ENCODE results near the gene TMEM132C. TPM values are rescaled to one million over a fixed set of nuclear protein-coding genes. Genes with fewer than 3 reads are reported as not detected.

TMEM132C gene
- polyA plus RNA-seq, 1 of the 3 experiments (the other 2 are of a cell fraction), result not detected

- no peak overlapping the region for H3K27ac ChIP-seq (ENCODE audit: low read depth in 2 of 2, low read length in 1 of 2)
- no peak overlapping the region for H3K4me2 ChIP-seq
- DNase-seq, result peak; percentile 40
- TF ChIP-seq RAD21 (IDR thresholded peaks at IDR 0.05; ENCODE audit: low read length) (peak; percentile 66), SIN3A (IDR thresholded peaks at IDR 0.05; ENCODE audit: borderline replicate concordance, low read depth, low read length) (no peak), EP300 (IDR thresholded peaks at IDR 0.05; ENCODE audit: borderline replicate concordance in 1 of 2, low read depth in 1 of 2, low read length in 1 of 2) (no peak)
- TF ChIP-seq, protein P1, sequence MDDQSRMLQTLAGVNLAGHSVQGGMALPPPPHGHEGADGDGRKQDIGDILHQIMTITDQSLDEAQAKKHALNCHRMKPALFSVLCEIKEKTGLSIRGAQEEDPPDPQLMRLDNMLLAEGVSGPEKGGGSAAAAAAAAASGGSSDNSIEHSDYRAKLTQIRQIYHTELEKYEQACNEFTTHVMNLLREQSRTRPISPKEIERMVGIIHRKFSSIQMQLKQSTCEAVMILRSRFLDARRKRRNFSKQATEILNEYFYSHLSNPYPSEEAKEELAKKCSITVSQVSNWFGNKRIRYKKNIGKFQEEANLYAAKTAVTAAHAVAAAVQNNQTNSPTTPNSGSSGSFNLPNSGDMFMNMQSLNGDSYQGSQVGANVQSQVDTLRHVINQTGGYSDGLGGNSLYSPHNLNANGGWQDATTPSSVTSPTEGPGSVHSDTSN (IDR thresholded peaks at IDR 0.05), result no peak
- ChIA-PET POLR2A (interaction anchor here (0.9 to 1.1 kb wide), 2 partner anchors 13 to 565 kb away, joined by 4 read pairs; partner anchors contain the start of gene SLC15A4), CTCF (interaction anchor here (0.6 to 2.8 kb wide), 72 partner anchors 8 to 1755 kb away, joined by 3 to 87 read pairs (median 4); partner anchors contain the start of gene SLC15A4)
- no peak overlapping the region for H2AFZ ChIP-seq (ENCODE audit: low read depth)
- no peaks in the 10 kb centered on the region for H3K36me3 ChIP-seq (replicated peaks in 1 of 2; ENCODE audit: control insufficient read depth in 1 of 2, insufficient read depth in 2 of 2, low read length in 1 of 2)
- H3K9me3 ChIP-seq, result no peaks in the 10 kb centered on the region
- H3K27me3 ChIP-seq (ENCODE audit: insufficient read depth), result no peaks in the 10 kb centered on the region
- H3K9me2 ChIP-seq, result no peaks in the 10 kb centered on the region
- 26% methylated on average over 9 of the region's 9 CpGs for WGBS (ENCODE audit: low lambda C conversion rate)
- peak overlapping the region in 1 of 2 experiments; percentile 48; a peak in 1 of 4 replicates for H3K4me3 ChIP-seq (ENCODE audit: low read depth in 2 of 2, low read length in 1 of 2)
- no peaks in the 10 kb centered on the region for H3F3A ChIP-seq (replicated peaks; ENCODE audit: insufficient read depth)
- no peaks in the 10 kb centered on the region for H4K20me1 ChIP-seq (ENCODE audit: insufficient read depth)
- no peaks in the 10 kb centered on the region for H3K79me2 ChIP-seq (ENCODE audit: insufficient read depth)
- no peak overlapping the region for H3K9ac ChIP-seq
- H3K4me1 ChIP-seq (ENCODE audit: control insufficient read depth in 1 of 2, insufficient read depth in 2 of 2, low read depth in 1 of 2, low read length in 1 of 2), result no peaks in the 10 kb centered on the region
Measured at GRCh38 chr12:128258866-128259555, 8.0 kb upstream of the TMEM132C start.

DNA sequence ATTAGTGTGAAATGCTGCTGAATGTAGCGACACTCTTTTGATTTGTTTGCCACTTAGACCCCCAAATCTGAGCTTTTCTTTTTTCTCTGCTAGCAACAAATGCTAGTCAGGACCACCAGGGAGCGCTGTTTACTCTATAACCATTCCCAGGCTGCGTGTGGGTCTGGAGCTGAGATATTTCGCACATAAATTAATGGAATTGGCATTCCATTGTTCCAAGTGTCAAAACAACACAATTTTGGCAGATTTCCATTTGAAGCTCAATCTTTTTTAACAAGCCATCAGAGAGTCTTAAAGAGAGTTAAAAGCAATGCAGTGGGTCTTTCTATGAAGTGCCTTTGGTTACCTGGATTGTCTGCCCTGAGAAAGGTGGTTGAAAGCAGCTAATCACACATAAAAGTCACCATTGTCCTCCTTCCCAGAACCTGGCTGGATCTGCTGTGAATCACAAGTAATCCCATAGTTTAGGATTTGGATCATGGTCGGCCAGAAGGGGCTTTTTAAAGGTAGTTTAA, 7.4 kb upstream of the TMEM132C start:
- TF ChIP-seq SMC3 (IDR thresholded peaks at IDR 0.05; ENCODE audit: low read depth, low read length) (peak; percentile 51), RCOR1 (IDR thresholded peaks at IDR 0.05; ENCODE audit: low read length) (no peak), RAD21 (IDR thresholded peaks at IDR 0.05; ENCODE audit: low read length) (peak; percentile 75), SIN3A (IDR thresholded peaks at IDR 0.05; ENCODE audit: borderline replicate concordance, low read depth, low read length) (no peak), FOXJ3 (CRISPR knock-in tag; IDR thresholded peaks at IDR 0.05) (no peak)
- TF ChIP-seq, protein P2, sequence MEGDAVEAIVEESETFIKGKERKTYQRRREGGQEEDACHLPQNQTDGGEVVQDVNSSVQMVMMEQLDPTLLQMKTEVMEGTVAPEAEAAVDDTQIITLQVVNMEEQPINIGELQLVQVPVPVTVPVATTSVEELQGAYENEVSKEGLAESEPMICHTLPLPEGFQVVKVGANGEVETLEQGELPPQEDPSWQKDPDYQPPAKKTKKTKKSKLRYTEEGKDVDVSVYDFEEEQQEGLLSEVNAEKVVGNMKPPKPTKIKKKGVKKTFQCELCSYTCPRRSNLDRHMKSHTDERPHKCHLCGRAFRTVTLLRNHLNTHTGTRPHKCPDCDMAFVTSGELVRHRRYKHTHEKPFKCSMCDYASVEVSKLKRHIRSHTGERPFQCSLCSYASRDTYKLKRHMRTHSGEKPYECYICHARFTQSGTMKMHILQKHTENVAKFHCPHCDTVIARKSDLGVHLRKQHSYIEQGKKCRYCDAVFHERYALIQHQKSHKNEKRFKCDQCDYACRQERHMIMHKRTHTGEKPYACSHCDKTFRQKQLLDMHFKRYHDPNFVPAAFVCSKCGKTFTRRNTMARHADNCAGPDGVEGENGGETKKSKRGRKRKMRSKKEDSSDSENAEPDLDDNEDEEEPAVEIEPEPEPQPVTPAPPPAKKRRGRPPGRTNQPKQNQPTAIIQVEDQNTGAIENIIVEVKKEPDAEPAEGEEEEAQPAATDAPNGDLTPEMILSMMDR (IDR thresholded peaks at IDR 0.05), result peak; percentile 37
- TF ChIP-seq, protein P3, sequence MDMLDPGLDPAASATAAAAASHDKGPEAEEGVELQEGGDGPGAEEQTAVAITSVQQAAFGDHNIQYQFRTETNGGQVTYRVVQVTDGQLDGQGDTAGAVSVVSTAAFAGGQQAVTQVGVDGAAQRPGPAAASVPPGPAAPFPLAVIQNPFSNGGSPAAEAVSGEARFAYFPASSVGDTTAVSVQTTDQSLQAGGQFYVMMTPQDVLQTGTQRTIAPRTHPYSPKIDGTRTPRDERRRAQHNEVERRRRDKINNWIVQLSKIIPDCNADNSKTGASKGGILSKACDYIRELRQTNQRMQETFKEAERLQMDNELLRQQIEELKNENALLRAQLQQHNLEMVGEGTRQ (IDR thresholded peaks at IDR 0.05; ENCODE audit: borderline replicate concordance, low read depth, low read length), result no peak
- no peaks in the 10 kb centered on the region for H3K9me2 ChIP-seq
- no peaks in the 10 kb centered on the region for H3K27me3 ChIP-seq (ENCODE audit: insufficient read depth)
- H3K4me3 ChIP-seq (ENCODE audit: low read depth in 2 of 2, low read length in 1 of 2), result peak overlapping the region in 1 of 2 experiments; percentile 48; a peak in 1 of 4 replicates
- H3K4me2 ChIP-seq, result no peak overlapping the region
- H3K9me3 ChIP-seq, result no peaks in the 10 kb centered on the region; the same call in 1 of the 2 replicates
- H2AFZ ChIP-seq (ENCODE audit: low read depth), result no peak overlapping the region
- H3K36me3 ChIP-seq (replicated peaks in 1 of 2; ENCODE audit: control insufficient read depth in 1 of 2, insufficient read depth in 2 of 2, low read length in 1 of 2), result no peaks in the 10 kb centered on the region
- peak; percentile 52 for DNase-seq
- no peaks in the 10 kb centered on the region for H3K79me2 ChIP-seq (ENCODE audit: insufficient read depth)
- ChIA-PET CTCF (interaction anchor here (0.6 to 2.8 kb wide), 69 partner anchors 9 to 1755 kb away, joined by 3 to 87 read pairs (median 5); partner anchors contain the start of gene SLC15A4), POLR2A (interaction anchor here (0.9 to 1.1 kb wide), 2 partner anchors 14 to 564 kb away, joined by 4 read pairs; partner anchors contain the start of gene SLC15A4)
- no peak overlapping the region for H3K9ac ChIP-seq
- H3K4me1 ChIP-seq (ENCODE audit: control insufficient read depth in 1 of 2, insufficient read depth in 2 of 2, low read depth in 1 of 2, low read length in 1 of 2), result no peaks in the 10 kb centered on the region
- H3K27ac ChIP-seq (ENCODE audit: low read depth in 2 of 2, low read length in 1 of 2), result no peak overlapping the region
- H4K20me1 ChIP-seq (ENCODE audit: insufficient read depth), result no peaks in the 10 kb centered on the region
- WGBS (ENCODE audit: low lambda C conversion rate), result 0% methylated on average over 5 of the region's 5 CpGs
- no peaks in the 10 kb centered on the region for H3F3A ChIP-seq (replicated peaks; ENCODE audit: insufficient read depth)

Data from SK-N-SH (cell line).